SK-N-SH (cell line): ENCODE measurements around the gene BRD1. TPM values are rescaled to one million over a fixed set of nuclear protein-coding genes. Genes with fewer than 3 reads are reported as not detected.

Source experiments
- CTCF ChIA-PET: fragments of 300-600, 350-600 bp; formaldehyde crosslinking; extraction: SDS; loops from one replicate; lab custom pipeline; 2021; lab: Yijun Ruan, JAX
- POLR2A ChIA-PET: fragments of 350-600 bp; sonication (Branson Sonifier 250); formaldehyde crosslinking; extraction: SDS; loops from one replicate; lab custom pipeline; 2020; ENCODE audit warnings: antibody characterized with exemption, inconsistent platforms; lab: Yijun Ruan, JAX
- DNase-seq: peaks from one replicate; pipeline ENCODE4 v3.0.0; 2012
- H2AFZ ChIP-seq: fragments of 200-600 bp; sonication (generic); 2 replicates; pipeline ENCODE4 v1.8.1; 2016; ENCODE audit warnings: antibody characterized with exemption, mild to moderate bottlenecking, low read depth
- H3F3A ChIP-seq: fragments of 200-600 bp; sonication (generic); replicated peaks from 2 replicates; pipeline ENCODE3; 2016; ENCODE audit warnings: antibody characterized with exemption, mild to moderate bottlenecking; ENCODE audit not compliant: insufficient read depth
- H3K27ac ChIP-seq, 2 experiments: fragments of 200-500 bp in 1 of 2; fragments of 200-600 bp in 1 of 2; sonication (Bioruptor generic) in 1 of 2; sonication (generic), shearing (Covaris generic) in 1 of 2; 2 replicates each; pipeline versions ENCODE4 v1.5.1 to v1.6.1; 2014 to 2016; ENCODE audit warnings: low read depth in 2 of 2, inconsistent platforms in 1 of 2, low read length in 1 of 2, mild to moderate bottlenecking in 1 of 2, mixed read lengths in 1 of 2
- H3K27me3 ChIP-seq: fragments of 200-600 bp; sonication (generic), shearing (Covaris generic); 2 replicates; pipeline ENCODE4 v1.6.1; 2016; ENCODE audit warnings: mixed run types; ENCODE audit not compliant: insufficient read depth
- H3K36me3 ChIP-seq, 2 experiments: fragments of 200-500 bp in 1 of 2; fragments of 200-600 bp in 1 of 2; sonication (Bioruptor generic) in 1 of 2; sonication (generic) in 1 of 2; replicated peaks in 1 of 2; 2 replicates each; pipeline versions ENCODE3 to v1.5.1; 2014 to 2016; ENCODE audit warnings: low read length in 1 of 2, mild to moderate bottlenecking in 1 of 2; ENCODE audit not compliant: insufficient read depth in 2 of 2, control insufficient read depth in 1 of 2
- H3K4me1 ChIP-seq, 2 experiments: fragments of 200-500 bp in 1 of 2; fragments of 200-600 bp in 1 of 2; sonication (Bioruptor generic) in 1 of 2; sonication (generic), shearing (Covaris generic) in 1 of 2; 2 replicates each; pipeline versions ENCODE4 v1.5.1 to v1.6.1; 2014 to 2016; ENCODE audit warnings: low read depth in 1 of 2, low read length in 1 of 2, mixed run types in 1 of 2; ENCODE audit not compliant: insufficient read depth in 2 of 2, control insufficient read depth in 1 of 2
- H3K4me2 ChIP-seq: fragments of 200-600 bp; sonication (generic), shearing (Covaris generic); 2 replicates; pipeline ENCODE4 v1.6.1; 2017; ENCODE audit warnings: mixed run types
- H3K4me3 ChIP-seq, 2 experiments: fragments of 200-500 bp in 1 of 2; fragments of 200-600 bp in 1 of 2; sonication (Bioruptor generic) in 1 of 2; sonication (generic), shearing (Covaris generic) in 1 of 2; 2 replicates each; pipeline versions ENCODE4 v1.5.1 to v1.8.1; 2014 to 2016; ENCODE audit warnings: low read depth in 2 of 2, inconsistent platforms in 1 of 2, low read length in 1 of 2, mild to moderate bottlenecking in 1 of 2, mixed read lengths in 1 of 2, moderate library complexity in 1 of 2
- H3K79me2 ChIP-seq: fragments of 200-600 bp; sonication (generic); 2 replicates; pipeline ENCODE4 v1.8.1; 2017; ENCODE audit warnings: mild to moderate bottlenecking; ENCODE audit not compliant: insufficient read depth
- H3K9ac ChIP-seq: fragments of 200-600 bp; sonication (generic); 2 replicates; pipeline ENCODE4 v1.6.1; 2017; ENCODE audit warnings: mixed run types
- H3K9me2 ChIP-seq: fragments of 200-600 bp; sonication (generic); 2 replicates; pipeline ENCODE4 v1.6.1; 2017; ENCODE audit warnings: mixed run types
- H3K9me3 ChIP-seq: fragments of 200-600 bp; sonication (generic); 2 replicates; pipeline ENCODE4 v1.6.1; 2017; ENCODE audit warnings: mixed run types, mild to moderate bottlenecking, moderate library complexity
- H4K20me1 ChIP-seq: fragments of 200-600 bp; sonication (generic); 2 replicates; pipeline ENCODE4 v1.6.1; 2017; ENCODE audit warnings: mild to moderate bottlenecking, mixed run types; ENCODE audit not compliant: insufficient read depth
- CTCF ChIP-seq: fragments of 200-600 bp; sonication (generic); IDR thresholded peaks from 2 replicates; pipeline ENCODE4 v1.6.1; 2017; ENCODE audit warnings: antibody characterized with exemption, mild to moderate bottlenecking, moderate library complexity
- ELF1 ChIP-seq: IDR thresholded peaks from 2 replicates; pipeline ENCODE4 v1.4.0; 2012
- EP300 ChIP-seq, 2 experiments: IDR thresholded peaks; 2 replicates each; pipeline versions ENCODE4 v1.4.0 to v1.6.1; 2012; ENCODE audit warnings: borderline replicate concordance in 1 of 2, low read depth in 1 of 2, low read length in 1 of 2
- EZH2phosphoT487 ChIP-seq: fragments of 200-600 bp; sonication (generic); IDR thresholded peaks from 2 replicates; pipeline ENCODE4 v1.6.1; 2017; ENCODE audit warnings: low read depth, mixed run types, mild to moderate bottlenecking, antibody characterized with exemption, moderate library complexity, borderline replicate concordance
- FOSL2 ChIP-seq: IDR thresholded peaks from 2 replicates; pipeline ENCODE4 v1.4.0; 2012; ENCODE audit warnings: low read depth, mild to moderate bottlenecking, moderate library complexity, borderline replicate concordance
- FOXJ3 ChIP-seq: sonication (generic); formaldehyde crosslinking; IDR thresholded peaks from 2 replicates; pipeline ENCODE4 v1.5.1; 2020; ENCODE audit warnings: mild to moderate bottlenecking, missing genetic modification reagents
- GATA2 ChIP-seq: sonication (generic); formaldehyde crosslinking; IDR thresholded peaks from 2 replicates; pipeline ENCODE4 v1.5.0; 2020; ENCODE audit warnings: mild to moderate bottlenecking, missing genetic modification reagents
- IRF3 ChIP-seq: fragments of 150-350 bp; IDR thresholded peaks from 2 replicates; pipeline ENCODE4 v1.6.1; 2016; ENCODE audit warnings: mild to moderate bottlenecking, low read depth, low read length
- NFIC ChIP-seq: IDR thresholded peaks from 2 replicates; pipeline ENCODE4 v1.4.0; 2012; ENCODE audit warnings: borderline replicate concordance
- POLR2AphosphoS5 ChIP-seq: IDR thresholded peaks from 2 replicates; pipeline ENCODE4 v1.6.1; 2012; ENCODE audit warnings: low read depth, low read length
- REST ChIP-seq: IDR thresholded peaks from 2 replicates; pipeline ENCODE4 v1.6.1; 2012; ENCODE audit warnings: mild to moderate bottlenecking, low read depth, low read length, moderate library complexity
- RXRA ChIP-seq: IDR thresholded peaks from 2 replicates; pipeline ENCODE4 v1.4.0; 2012; ENCODE audit warnings: low read depth, mild to moderate bottlenecking, borderline replicate concordance
- SIN3A ChIP-seq: IDR thresholded peaks from 2 replicates; pipeline ENCODE4 v1.6.1; 2012; ENCODE audit warnings: low read depth, mild to moderate bottlenecking, low read length, moderate library complexity, borderline replicate concordance
- TAF1 ChIP-seq: IDR thresholded peaks from 2 replicates; pipeline ENCODE4 v1.6.1; 2012; ENCODE audit warnings: low read depth, mild to moderate bottlenecking, low read length, moderate library complexity, borderline replicate concordance
- TCF12 ChIP-seq: IDR thresholded peaks from 2 replicates; pipeline ENCODE4 v1.4.0; 2012
- TEAD4 ChIP-seq: IDR thresholded peaks from 2 replicates; pipeline ENCODE4 v1.4.0; 2012; ENCODE audit warnings: mild to moderate bottlenecking, borderline replicate concordance; ENCODE audit not compliant: insufficient read depth
- USF1 ChIP-seq: IDR thresholded peaks from 2 replicates; pipeline ENCODE4 v1.4.0; 2012; ENCODE audit warnings: low read depth, borderline replicate concordance
- YY1 ChIP-seq: IDR thresholded peaks from 2 replicates; pipeline ENCODE4 v1.4.0; 2012; ENCODE audit warnings: low read depth, mild to moderate bottlenecking
- ZBTB33 ChIP-seq: IDR thresholded peaks from 2 replicates; pipeline ENCODE4 v1.4.0; 2012; ENCODE audit warnings: low read depth, borderline replicate concordance
- WGBS: methylation state at CpG from one replicate; pipeline ENCODE4 v1.1.6; 2017; ENCODE audit warnings: low lambda C conversion rate; 5-methylcytosine and 5-hydroxymethylcytosine counted together
- polyA plus RNA-seq, 3 experiments: library from polyadenylated mRNA; depleted of rRNA; stranded (reverse); fragments of >200 nt; gene quantifications; 2 replicates each; pipeline ENCODE4 v1.2.3, GENCODE V29; 2012

The BRD1 gene
- polyA plus RNA-seq, 1 of the 3 experiments (the other 2 are of a cell fraction) = 10.3 TPM

- no peak overlapping the region for H3K4me2 ChIP-seq
- H3K36me3 ChIP-seq = no peaks in the 10 kb centered on the region
- no peak overlapping the region for H3K9ac ChIP-seq
- TF ChIP-seq YY1 = no peak
- no peak for TF ChIP-seq POLR2AphosphoS5
- no peak for TF ChIP-seq FOXJ3 (CRISPR knock-in tag)
- no peak for TF ChIP-seq RXRA
- no peak for TF ChIP-seq IRF3
- no peak for TF ChIP-seq TEAD4
- no peak for TF ChIP-seq GATA2 (CRISPR knock-in tag)
- no peak for TF ChIP-seq NFIC
- TF ChIP-seq TAF1 = no peak
- TF ChIP-seq, all 33 proteins: peak for 0
- ChIA-PET CTCF (no interaction called here), POLR2A (no interaction called here)
- no peaks in the 10 kb centered on the region for H3K9me3 ChIP-seq
- H3K9me2 ChIP-seq = no peaks in the 10 kb centered on the region
- no peaks in the 10 kb centered on the region for H4K20me1 ChIP-seq
- H3K27ac ChIP-seq = no peak overlapping the region
- H3K4me3 ChIP-seq = no peak overlapping the region
- peaks cover 0 to 19% of the 10 kb centered on the region in 2 experiments; a peak in 1 of 4 replicates for H3K4me1 ChIP-seq
- H3F3A ChIP-seq = no peaks in the 10 kb centered on the region
- no peak overlapping the region for H2AFZ ChIP-seq
- no peaks in the 10 kb centered on the region; the same call in 1 of the 2 replicates for H3K27me3 ChIP-seq
- WGBS = 56% methylated on average over 9 of the region's 12 CpGs
- no peaks in the 10 kb centered on the region for H3K79me2 ChIP-seq
- peak; percentile 15 for DNase-seq
Measured at GRCh38 chr22:49734882-49735281, 92.8 kb downstream of the BRD1 start.

- Histone ChIP-seq H4K20me1 (no peaks in the 10 kb centered on the region), H3K79me2 (no peaks in the 10 kb centered on the region), H3K27me3 (no peaks in the 10 kb centered on the region; the same call in 1 of the 2 replicates), H3K9me2 (no peaks in the 10 kb centered on the region), H3F3A (no peaks in the 10 kb centered on the region), H3K4me3 (no peak overlapping the region), H3K4me1 (peaks cover 0 to 19% of the 10 kb centered on the region in 2 experiments; a peak in 1 of 4 replicates), H3K27ac (no peak overlapping the region), H3K36me3 (no peaks in the 10 kb centered on the region), H2AFZ (no peak overlapping the region), H3K9ac (no peak overlapping the region), H3K9me3 (no peaks in the 10 kb centered on the region), H3K4me2 (no peak overlapping the region)
- CTCF ChIA-PET = no interaction called here
- POLR2A ChIA-PET = no interaction called here
- DNase-seq = no peak
- WGBS = 42% methylated on average over 11 of the region's 11 CpGs
- no peak for TF ChIP-seq ZBTB33
- no peak for TF ChIP-seq FOSL2
- TF ChIP-seq EP300 (IDR thresholded peaks at IDR 0.05; ENCODE audit: borderline replicate concordance in 1 of 2, low read depth in 1 of 2, low read length in 1 of 2) = no peak
- TF ChIP-seq SIN3A = no peak
- no peak for TF ChIP-seq TCF12
- TF ChIP-seq NFIC = no peak
- TF ChIP-seq REST = no peak
- TF ChIP-seq USF1 = no peak
- no peak for TF ChIP-seq ELF1
- no peak for TF ChIP-seq EZH2phosphoT487
- no peak for TF ChIP-seq CTCF
Measured at GRCh38 chr22:49734390-49734789, 93.3 kb downstream of the BRD1 start.
